ENCODE measurements around the gene YPEL2. TPM values are rescaled to one million over a fixed set of nuclear protein-coding genes. Genes with fewer than 3 reads are reported as not detected.

Gene YPEL2
- total and polyA plus RNA-seq, 7 experiments from 2014 or later, result 10.6 to 52.0 (median 38.4) TPM

DNA sequence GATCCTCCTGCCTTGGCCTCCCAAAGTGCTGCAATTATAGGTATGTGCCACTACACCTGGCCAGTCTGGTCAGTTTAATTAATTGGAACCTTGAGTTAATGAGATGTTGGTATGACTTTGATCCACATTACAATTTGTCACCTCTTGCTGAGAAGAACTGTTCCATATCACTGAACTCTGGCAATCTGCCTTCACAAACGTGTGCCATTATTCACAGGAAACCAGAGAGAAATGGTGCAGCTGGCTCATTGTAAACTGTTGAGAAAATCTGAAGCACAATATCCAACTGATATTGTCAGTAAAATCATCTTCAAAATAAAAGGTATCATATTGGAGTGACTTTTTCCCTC is 39.3 kb upstream of the YPEL2 start:
- H3K27me3 Mint-ChIP-seq, result peaks cover 0 to 5% (median 0%) of the 10 kb centered on the region in 5 donors
- H3K4me1 Mint-ChIP-seq, result peaks cover 0 to 4% (median 0%) of the 10 kb centered on the region in 7 donors
- Histone ChIP-seq H3K27ac (ENCODE audit: low read depth, low read length) (no peak overlapping the region), H3K4me3 (ENCODE audit: low read length) (no peak overlapping the region), H3K36me3 (ENCODE audit: control insufficient read depth in 2 of 3, insufficient read depth in 3 of 3, low read length in 3 of 3) (no peaks in the 10 kb centered on the region), H3K27me3 (ENCODE audit: control insufficient read depth in 2 of 2, insufficient read depth in 2 of 2, low read length in 2 of 2) (no peaks in the 10 kb centered on the region), H3K4me1 (ENCODE audit: control insufficient read depth in 2 of 2, insufficient read depth in 2 of 2, low read length in 2 of 2) (no peaks in the 10 kb centered on the region), H3K9me3 (ENCODE audit: control insufficient read depth in 2 of 3, low read length in 3 of 3) (no peaks in the 10 kb centered on the region)
- intact Hi-C loops (cut with micrococcal nuclease), result no loop called here
- POLR2A ChIA-PET, result no interaction called here
- DNase-seq (no peak), ATAC-seq (no peak)
- H3K27ac Mint-ChIP-seq, result peak overlapping the region in 1 of 9 donors; percentile 41
- CTCF ChIA-PET, result no interaction called here
- no peak overlapping the region for H3K4me3 Mint-ChIP-seq
- no peaks in the 10 kb centered on the region for H3K9me3 Mint-ChIP-seq
- no peaks in the 10 kb centered on the region for H3K36me3 Mint-ChIP-seq

DNA sequence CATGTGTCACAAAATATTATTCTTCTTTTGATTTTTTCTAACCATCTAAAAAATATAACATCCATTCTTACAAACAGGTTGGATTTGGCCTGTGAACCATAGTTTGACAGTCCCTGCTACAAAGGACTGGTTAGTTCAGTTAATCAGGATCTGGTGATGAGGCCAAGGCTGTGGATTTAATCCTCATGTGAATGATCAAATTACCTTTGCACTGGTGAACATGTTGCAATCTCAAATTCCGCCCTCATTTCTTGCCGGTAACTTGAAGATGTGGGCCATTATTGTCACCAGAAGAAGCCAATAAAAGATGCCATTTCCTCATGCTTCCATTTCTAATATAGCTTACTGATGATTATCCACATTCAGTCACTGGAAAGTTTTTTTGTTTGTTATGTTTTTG is 35.3 kb upstream of the YPEL2 start:
- H3K9me3 ChIP-seq (ENCODE audit: control insufficient read depth in 2 of 3, low read length in 3 of 3), result no peaks in the 10 kb centered on the region
- POLR2A ChIA-PET, result no interaction called here
- intact Hi-C loops (cut with micrococcal nuclease), result no loop called here
- DNase-seq (no peak), ATAC-seq (no peak)
- no peaks in the 10 kb centered on the region for H3K36me3 ChIP-seq (ENCODE audit: control insufficient read depth in 2 of 3, insufficient read depth in 3 of 3, low read length in 3 of 3)
- Mint-ChIP-seq H3K27me3 (peaks cover 0 to 5% (median 0%) of the 10 kb centered on the region in 5 donors), H3K27ac (no peak overlapping the region), H3K4me3 (no peak overlapping the region), H3K4me1 (no peaks in the 10 kb centered on the region), H3K9me3 (no peaks in the 10 kb centered on the region), H3K36me3 (no peaks in the 10 kb centered on the region)
- H3K4me1 ChIP-seq (ENCODE audit: control insufficient read depth in 2 of 2, insufficient read depth in 2 of 2, low read length in 2 of 2), result no peaks in the 10 kb centered on the region
- H3K4me3 ChIP-seq (ENCODE audit: low read length), result no peak overlapping the region
- CTCF ChIA-PET, result no interaction called here
- no peaks in the 10 kb centered on the region for H3K27me3 ChIP-seq (ENCODE audit: control insufficient read depth in 2 of 2, insufficient read depth in 2 of 2, low read length in 2 of 2)
- no peak overlapping the region for H3K27ac ChIP-seq (ENCODE audit: low read depth, low read length)

DNA sequence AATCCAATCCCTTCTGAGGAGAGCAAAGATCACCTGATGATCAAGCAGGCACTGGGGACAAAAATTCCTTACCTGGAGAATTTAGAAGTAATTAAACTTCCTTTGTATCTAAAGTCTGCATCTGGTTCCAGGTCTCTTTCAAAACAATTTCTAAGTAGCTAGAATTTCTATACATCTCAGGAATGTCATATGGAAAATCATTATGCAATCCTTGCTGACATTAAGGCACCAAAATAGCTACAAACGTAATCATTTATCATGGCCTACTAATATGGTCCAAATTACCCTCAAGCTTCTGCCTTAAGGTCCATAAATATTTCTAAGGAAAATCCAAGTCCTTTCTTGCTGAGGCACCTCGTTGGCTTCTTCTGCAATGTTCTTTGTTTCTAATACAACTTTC is 32.9 kb upstream of the YPEL2 start:
- H3K4me1 ChIP-seq (ENCODE audit: control insufficient read depth in 2 of 2, insufficient read depth in 2 of 2, low read length in 2 of 2), result no peaks in the 10 kb centered on the region
- POLR2A ChIA-PET, result no interaction called here
- Mint-ChIP-seq H3K4me1 (no peaks in the 10 kb centered on the region), H3K27me3 (peaks cover 0 to 10% (median 0%) of the 10 kb centered on the region in 5 donors), H3K4me3 (no peak overlapping the region), H3K9me3 (no peaks in the 10 kb centered on the region), H3K36me3 (no peaks in the 10 kb centered on the region), H3K27ac (no peak overlapping the region)
- no peak for DNase-seq
- CTCF ChIA-PET, result no interaction called here
- no peaks in the 10 kb centered on the region for H3K36me3 ChIP-seq (ENCODE audit: control insufficient read depth in 2 of 3, insufficient read depth in 3 of 3, low read length in 3 of 3)
- H3K4me3 ChIP-seq (ENCODE audit: low read length), result no peak overlapping the region
- no peak for ATAC-seq
- no peak overlapping the region for H3K27ac ChIP-seq (ENCODE audit: low read depth, low read length)
- intact Hi-C loops (cut with micrococcal nuclease), result no loop called here
- no peaks in the 10 kb centered on the region for H3K27me3 ChIP-seq (ENCODE audit: control insufficient read depth in 2 of 2, insufficient read depth in 2 of 2, low read length in 2 of 2)
- H3K9me3 ChIP-seq (ENCODE audit: control insufficient read depth in 2 of 3, low read length in 3 of 3), result no peaks in the 10 kb centered on the region

DNA sequence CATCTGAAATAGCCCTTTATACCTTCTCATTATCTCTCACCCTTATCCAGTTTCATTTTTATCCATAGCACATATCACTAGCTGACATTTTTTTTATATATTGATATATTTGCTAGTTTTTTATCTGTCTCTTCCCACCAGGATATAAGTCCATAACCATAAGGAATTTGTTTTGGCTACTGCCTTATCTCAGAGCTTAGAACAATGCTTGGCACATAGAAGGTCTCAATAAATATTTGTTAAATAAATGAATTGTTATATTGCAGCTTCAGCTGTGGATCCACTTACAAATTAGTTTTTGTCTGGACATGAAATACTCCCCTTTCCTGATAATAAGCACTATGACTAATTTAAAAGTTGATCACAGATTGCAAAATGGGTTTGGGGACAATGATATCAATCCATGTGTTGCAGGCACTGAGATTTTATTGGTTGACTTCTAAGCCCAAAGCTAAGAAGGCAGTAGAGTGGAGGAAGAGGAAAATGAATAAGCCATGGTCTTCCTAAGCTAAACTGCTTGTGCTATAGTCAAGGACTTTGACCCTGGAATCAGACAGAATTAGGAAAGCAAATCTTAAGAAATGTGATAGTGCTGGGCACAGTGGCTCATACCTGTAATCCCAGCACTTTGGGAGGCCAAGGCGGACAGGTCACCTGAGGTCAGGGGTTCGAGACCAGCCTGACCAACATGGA is 31.9 kb upstream of the YPEL2 start:
- H3K27ac Mint-ChIP-seq, result no peak overlapping the region
- H3K36me3 Mint-ChIP-seq, result no peaks in the 10 kb centered on the region
- CTCF ChIA-PET, result interaction anchor here (0.7 kb wide), 1 partner anchor 26 kb away, joined by 3 read pairs; no protein-coding TSS in a partner anchor
- Histone ChIP-seq H3K4me3 (ENCODE audit: low read length) (no peak overlapping the region), H3K27me3 (ENCODE audit: control insufficient read depth in 2 of 2, insufficient read depth in 2 of 2, low read length in 2 of 2) (no peaks in the 10 kb centered on the region), H3K27ac (ENCODE audit: low read depth, low read length) (no peak overlapping the region), H3K9me3 (ENCODE audit: control insufficient read depth in 2 of 3, low read length in 3 of 3) (no peaks in the 10 kb centered on the region), H3K4me1 (ENCODE audit: control insufficient read depth in 2 of 2, insufficient read depth in 2 of 2, low read length in 2 of 2) (no peaks in the 10 kb centered on the region), H3K36me3 (ENCODE audit: control insufficient read depth in 2 of 3, insufficient read depth in 3 of 3, low read length in 3 of 3) (no peaks in the 10 kb centered on the region)
- POLR2A ChIA-PET, result no interaction called here
- H3K4me3 Mint-ChIP-seq, result no peak overlapping the region
- H3K9me3 Mint-ChIP-seq, result peaks cover 0 to 3% (median 0%) of the 10 kb centered on the region in 11 donors
- H3K27me3 Mint-ChIP-seq, result peaks cover 0 to 14% (median 3%) of the 10 kb centered on the region in 5 donors
- ATAC-seq (no peak), DNase-seq (no peak)
- intact Hi-C loops (cut with micrococcal nuclease), result no loop called here
- H3K4me1 Mint-ChIP-seq, result no peaks in the 10 kb centered on the region

DNA sequence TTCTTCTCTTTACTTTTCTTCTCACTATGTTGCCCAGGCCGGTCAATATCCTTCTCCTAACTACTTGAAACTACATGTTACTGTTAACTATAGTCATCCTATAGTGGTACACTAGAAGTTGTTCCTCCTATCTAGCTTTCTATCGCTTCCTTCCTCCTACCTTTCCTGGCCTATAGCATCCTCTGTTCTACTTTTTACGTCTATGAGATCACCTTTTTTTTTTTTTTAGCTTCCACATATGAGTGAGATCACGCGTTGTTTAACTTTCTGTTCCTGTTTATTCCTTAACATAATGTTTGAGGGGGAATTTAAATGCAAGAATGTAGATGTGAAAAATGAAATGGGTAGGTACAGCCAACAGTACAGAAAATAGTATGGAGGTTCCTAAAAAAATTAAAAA is 30.5 kb upstream of the YPEL2 start:
- peaks cover 0 to 3% (median 0%) of the 10 kb centered on the region in 11 donors for H3K9me3 Mint-ChIP-seq
- Histone ChIP-seq H3K4me1 (ENCODE audit: control insufficient read depth in 2 of 2, insufficient read depth in 2 of 2, low read length in 2 of 2) (no peaks in the 10 kb centered on the region), H3K9me3 (ENCODE audit: control insufficient read depth in 2 of 3, low read length in 3 of 3) (no peaks in the 10 kb centered on the region), H3K4me3 (ENCODE audit: low read length) (no peak overlapping the region), H3K27ac (ENCODE audit: low read depth, low read length) (no peak overlapping the region), H3K36me3 (ENCODE audit: control insufficient read depth in 2 of 3, insufficient read depth in 3 of 3, low read length in 3 of 3) (no peaks in the 10 kb centered on the region), H3K27me3 (ENCODE audit: control insufficient read depth in 2 of 2, insufficient read depth in 2 of 2, low read length in 2 of 2) (no peaks in the 10 kb centered on the region)
- peak overlapping the region in 1 of 9 donors; percentile 2 for H3K27ac Mint-ChIP-seq
- no peak overlapping the region for H3K4me3 Mint-ChIP-seq
- no peaks in the 10 kb centered on the region for H3K4me1 Mint-ChIP-seq
- ATAC-seq (peak; percentile 54), DNase-seq (no peak)
- POLR2A ChIA-PET, result no interaction called here
- H3K27me3 Mint-ChIP-seq, result peaks cover 0 to 20% (median 3%) of the 10 kb centered on the region in 5 donors
- intact Hi-C loops (cut with micrococcal nuclease), result no loop called here
- no peaks in the 10 kb centered on the region for H3K36me3 Mint-ChIP-seq
- CTCF ChIA-PET, result no interaction called here

DNA sequence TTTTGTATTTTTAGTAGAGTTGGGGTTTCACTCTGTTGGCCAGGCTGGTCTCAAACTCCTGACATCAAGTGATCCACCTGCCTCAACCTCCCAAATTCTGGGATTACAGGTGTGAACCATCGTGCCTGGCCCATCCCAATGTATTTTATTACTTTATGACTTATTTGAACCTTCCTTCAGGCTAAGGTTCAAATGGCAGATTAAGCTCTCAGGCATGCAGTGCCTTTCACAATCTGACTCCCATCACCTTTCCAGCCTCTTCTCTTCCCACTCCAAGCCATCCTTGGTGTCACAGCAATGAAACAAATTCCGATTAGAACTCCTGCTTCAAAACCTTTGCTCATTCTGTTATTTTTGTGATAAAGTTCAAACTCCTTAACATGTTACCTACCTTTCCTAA is 26.6 kb upstream of the YPEL2 start:
- Mint-ChIP-seq H3K9me3 (peaks cover 0 to 3% (median 0%) of the 10 kb centered on the region in 11 donors), H3K36me3 (no peaks in the 10 kb centered on the region), H3K27me3 (peaks cover 0 to 15% (median 0%) of the 10 kb centered on the region in 5 donors), H3K4me3 (no peak overlapping the region), H3K27ac (no peak overlapping the region), H3K4me1 (no peaks in the 10 kb centered on the region)
- H3K27ac ChIP-seq (ENCODE audit: low read depth, low read length), result no peak overlapping the region
- no peak overlapping the region for H3K4me3 ChIP-seq (ENCODE audit: low read length)
- H3K4me1 ChIP-seq (ENCODE audit: control insufficient read depth in 2 of 2, insufficient read depth in 2 of 2, low read length in 2 of 2), result no peaks in the 10 kb centered on the region
- H3K9me3 ChIP-seq (ENCODE audit: control insufficient read depth in 2 of 3, low read length in 3 of 3), result no peaks in the 10 kb centered on the region
- intact Hi-C loops (cut with micrococcal nuclease), result no loop called here
- ChIA-PET CTCF (interaction anchor here (1.2 kb wide), 1 partner anchor 137 kb away, joined by 3 read pairs; no protein-coding TSS in a partner anchor), POLR2A (no interaction called here)
- no peak for ATAC-seq
- no peaks in the 10 kb centered on the region for H3K27me3 ChIP-seq (ENCODE audit: control insufficient read depth in 2 of 2, insufficient read depth in 2 of 2, low read length in 2 of 2)
- DNase-seq, result no peak
- H3K36me3 ChIP-seq (ENCODE audit: control insufficient read depth in 2 of 3, insufficient read depth in 3 of 3, low read length in 3 of 3), result no peaks in the 10 kb centered on the region
